GM18858 (cell line): Measurements from ENCODE around the gene SORT1.
"Not testable (repeated sequence)": the region's sequence is repeated elsewhere in the genome, so short reads cannot be mapped to it uniquely, and the experiment has no call there.

Experiments used
- ATAC-seq: cut with Tn5 transposase; IDR thresholded peaks from one replicate; pipeline ENCODE4 v1.9.1; 2021; ENCODE audit not compliant: unreplicated experiment

SORT1 gene

GRCh38 chr1:109301874-109302273, 95.8 kb downstream of the SORT1 start:
- no peak for ATAC-seq

GRCh38 chr1:109300650-109301151, 97.0 kb downstream of the SORT1 start:
- no peak for ATAC-seq

GRCh38 chr1:109299558-109300343, 98.0 kb downstream of the SORT1 start:
- no peak for ATAC-seq

GRCh38 chr1:109298666-109299557, 98.8 kb downstream of the SORT1 start:
- no peak for ATAC-seq

GRCh38 chr1:109296782-109297181, 100.9 kb downstream of the SORT1 start:
- no peak for ATAC-seq

- ATAC-seq = no peak
Measured at GRCh38 chr1:109295712-109296415, 101.9 kb downstream of the SORT1 start.

- ATAC-seq = no peak
Measured at GRCh38 chr1:109294481-109294880, 103.2 kb downstream of the SORT1 start.

GRCh38 chr1:109293026-109293425, 104.7 kb downstream of the SORT1 start:
- no peak for ATAC-seq

- ATAC-seq = no peak
Measured at GRCh38 chr1:109292364-109292763, 105.4 kb downstream of the SORT1 start.

GRCh38 chr1:109290998-109291397, 106.7 kb downstream of the SORT1 start:
- ATAC-seq = no peak

- no peak for ATAC-seq
Measured at GRCh38 chr1:109290137-109290536, 107.6 kb downstream of the SORT1 start.

GRCh38 chr1:109286762-109287161, 111.0 kb downstream of the SORT1 start:
- not testable (repeated sequence) for ATAC-seq

GRCh38 chr1:109283748-109284600, 113.7 kb downstream of the SORT1 start:
- no peak for ATAC-seq

- peak; percentile 73 for ATAC-seq
Measured at GRCh38 chr1:109282952-109283747, 114.6 kb downstream of the SORT1 start, which contains the start of gene PSRC1. Gene PSRC1 (minus strand): TSS chr1:109283145.

GRCh38 chr1:109282497-109282951, 115.2 kb downstream of the SORT1 start:
- ATAC-seq = no peak

- no peak for ATAC-seq
Measured at GRCh38 chr1:109281680-109282496, 115.8 kb downstream of the SORT1 start.

- no peak for ATAC-seq
Measured at GRCh38 chr1:109280862-109281261, 116.9 kb downstream of the SORT1 start.

- ATAC-seq = no peak
Measured at GRCh38 chr1:109279615-109280278, 118.0 kb downstream of the SORT1 start.
